Stimulated activated naive CD8-positive, alpha-beta T cell treated with anti-CD3 and anti-CD28 coated beads, Interleukin-15, Interleukin-2, amounts not matched to agents 100 ng/mL and 50 ng/mL, for 24 hours (primary cell): ENCODE measurements around the gene ZNF586.
"Not testable (repeated sequence)": the region's sequence is repeated elsewhere in the genome, so short reads cannot be mapped to it uniquely, and the experiment has no call there.

Source experiments
- H3K27ac Mint-ChIP-seq: one replicate; pipeline ENCODE4 v1.8.0; 2021; ENCODE audit warnings: mild to moderate bottlenecking, mixed read lengths
- H3K27me3 Mint-ChIP-seq: one replicate; pipeline ENCODE4 v1.8.0; 2021; ENCODE audit warnings: mixed read lengths
- H3K36me3 Mint-ChIP-seq: one replicate; pipeline ENCODE4 v1.8.0; 2021; ENCODE audit warnings: low read depth, mixed read lengths
- H3K4me1 Mint-ChIP-seq: one replicate; pipeline ENCODE4 v1.8.0; 2021; ENCODE audit warnings: low read depth, mixed read lengths
- H3K4me3 Mint-ChIP-seq: one replicate; pipeline ENCODE4 v1.8.0; 2021; ENCODE audit warnings: mild to moderate bottlenecking, mixed read lengths
- H3K9me3 Mint-ChIP-seq: one replicate; pipeline ENCODE4 v1.8.0; 2021; ENCODE audit warnings: mixed read lengths

Gene ZNF586

GRCh38 chr19:57776764-57777296 is 7.4 kb downstream of the ZNF586 start:
- H3K4me3 Mint-ChIP-seq, result no peak overlapping the region

GRCh38 chr19:57778336-57778735 is 8.9 kb downstream of the ZNF586 start:
- Mint-ChIP-seq H3K9me3 (peaks cover 51% of the 10 kb centered on the region), H3K36me3 (peaks cover 84% of the 10 kb centered on the region), H3K4me3 (no peak overlapping the region), H3K27ac (no peak overlapping the region), H3K27me3 (no peaks in the 10 kb centered on the region), H3K4me1 (peaks cover 19% of the 10 kb centered on the region)

More at GRCh38 chr19:57776764-57777296, 7.4 kb downstream of the ZNF586 start:
- Mint-ChIP-seq H3K36me3 (peaks cover 93% of the 10 kb centered on the region), H3K27me3 (no peaks in the 10 kb centered on the region), H3K9me3 (peaks cover 60% of the 10 kb centered on the region), H3K4me1 (peaks cover 33% of the 10 kb centered on the region), H3K27ac (no peak overlapping the region)

- peaks cover 13% of the 10 kb centered on the region for H3K4me1 Mint-ChIP-seq
- H3K36me3 Mint-ChIP-seq, result peaks cover 82% of the 10 kb centered on the region
- no peaks in the 10 kb centered on the region for H3K27me3 Mint-ChIP-seq
- H3K9me3 Mint-ChIP-seq, result peaks cover 46% of the 10 kb centered on the region
- no peak overlapping the region for H3K4me3 Mint-ChIP-seq
- H3K27ac Mint-ChIP-seq, result no peak overlapping the region
Measured at GRCh38 chr19:57779220-57779845, 9.9 kb downstream of the ZNF586 start.

- H3K27me3 Mint-ChIP-seq, result no peaks in the 10 kb centered on the region
- peaks cover 73% of the 10 kb centered on the region for H3K36me3 Mint-ChIP-seq
- no peaks in the 10 kb centered on the region for H3K4me1 Mint-ChIP-seq
- H3K4me3 Mint-ChIP-seq, result no peak overlapping the region
- H3K9me3 Mint-ChIP-seq, result peaks cover 28% of the 10 kb centered on the region
- no peak overlapping the region for H3K27ac Mint-ChIP-seq
Measured at GRCh38 chr19:57786286-57786685, 16.8 kb downstream of the ZNF586 start.

- Mint-ChIP-seq H3K27me3 (no peaks in the 10 kb centered on the region), H3K36me3 (peaks cover 72% of the 10 kb centered on the region), H3K9me3 (peaks cover 28% of the 10 kb centered on the region), H3K4me3 (no peak overlapping the region), H3K27ac (no peak overlapping the region), H3K4me1 (no peaks in the 10 kb centered on the region)
Measured at GRCh38 chr19:57786906-57787305, 17.4 kb downstream of the ZNF586 start.

- peaks cover 28% of the 10 kb centered on the region for H3K9me3 Mint-ChIP-seq
- H3K4me1 Mint-ChIP-seq, result no peaks in the 10 kb centered on the region
- H3K27ac Mint-ChIP-seq, result no peak overlapping the region
- H3K4me3 Mint-ChIP-seq, result no peak overlapping the region
- no peaks in the 10 kb centered on the region for H3K27me3 Mint-ChIP-seq
- peaks cover 76% of the 10 kb centered on the region for H3K36me3 Mint-ChIP-seq
Measured at GRCh38 chr19:57788114-57788692, 18.7 kb downstream of the ZNF586 start.

- Mint-ChIP-seq H3K4me1 (no peaks in the 10 kb centered on the region), H3K27me3 (no peaks in the 10 kb centered on the region), H3K9me3 (peaks cover 28% of the 10 kb centered on the region), H3K36me3 (peaks cover 79% of the 10 kb centered on the region), H3K27ac (no peak overlapping the region), H3K4me3 (no peak overlapping the region)
Measured at GRCh38 chr19:57789288-57789687, 19.8 kb downstream of the ZNF586 start.

- H3K4me1 Mint-ChIP-seq, H3K27me3 Mint-ChIP-seq, H3K4me3 Mint-ChIP-seq, H3K9me3 Mint-ChIP-seq, H3K27ac Mint-ChIP-seq: not testable (repeated sequence)
- H3K36me3 Mint-ChIP-seq, result peaks cover 56% of the 10 kb centered on the region
Measured at GRCh38 chr19:57796580-57796979, 27.1 kb downstream of the ZNF586 start.

- no peaks in the 10 kb centered on the region for H3K27me3 Mint-ChIP-seq
- H3K9me3 Mint-ChIP-seq, result no peaks in the 10 kb centered on the region
- H3K27ac Mint-ChIP-seq, result no peak overlapping the region
- peaks cover 44% of the 10 kb centered on the region for H3K36me3 Mint-ChIP-seq
- peaks cover 30% of the 10 kb centered on the region for H3K4me1 Mint-ChIP-seq
- H3K4me3 Mint-ChIP-seq, result no peak overlapping the region
Measured at GRCh38 chr19:57800696-57801095, 31.2 kb downstream of the ZNF586 start.

GRCh38 chr19:57802269-57802668 is 32.8 kb downstream of the ZNF586 start:
- Mint-ChIP-seq H3K4me3 (no peak overlapping the region), H3K27me3 (no peaks in the 10 kb centered on the region), H3K27ac (no peak overlapping the region), H3K4me1 (peaks cover 30% of the 10 kb centered on the region), H3K36me3 (peaks cover 37% of the 10 kb centered on the region), H3K9me3 (no peaks in the 10 kb centered on the region)

- Mint-ChIP-seq H3K27ac (peak overlapping the region; percentile 73), H3K4me1 (peaks cover 30% of the 10 kb centered on the region), H3K4me3 (peak overlapping the region; percentile 66), H3K27me3 (no peaks in the 10 kb centered on the region), H3K9me3 (no peaks in the 10 kb centered on the region), H3K36me3 (peaks cover 44% of the 10 kb centered on the region)
Measured at GRCh38 chr19:57803265-57803593, 33.8 kb downstream of the ZNF586 start.

GRCh38 chr19:57803594-57804325 is 34.3 kb downstream of the ZNF586 start:
- peaks cover 30% of the 10 kb centered on the region for H3K4me1 Mint-ChIP-seq
- peak overlapping the region; percentile 66 for H3K4me3 Mint-ChIP-seq
- peaks cover 48% of the 10 kb centered on the region for H3K36me3 Mint-ChIP-seq
- H3K9me3 Mint-ChIP-seq, result no peaks in the 10 kb centered on the region
- peak overlapping the region; percentile 73 for H3K27ac Mint-ChIP-seq
- no peaks in the 10 kb centered on the region for H3K27me3 Mint-ChIP-seq

- peaks cover 63% of the 10 kb centered on the region for H3K36me3 Mint-ChIP-seq
- no peaks in the 10 kb centered on the region for H3K27me3 Mint-ChIP-seq
- H3K27ac Mint-ChIP-seq, result no peak overlapping the region
- H3K4me3 Mint-ChIP-seq, result no peak overlapping the region
- H3K4me1 Mint-ChIP-seq, result peaks cover 37% of the 10 kb centered on the region
- H3K9me3 Mint-ChIP-seq, result no peaks in the 10 kb centered on the region
Measured at GRCh38 chr19:57807541-57807940, 38.1 kb downstream of the ZNF586 start.

GRCh38 chr19:57810410-57811295 is 41.2 kb downstream of the ZNF586 start:
- H3K4me3 Mint-ChIP-seq, H3K27me3 Mint-ChIP-seq, H3K27ac Mint-ChIP-seq, H3K9me3 Mint-ChIP-seq: not testable (repeated sequence)
- Mint-ChIP-seq H3K36me3 (peaks cover 53% of the 10 kb centered on the region), H3K4me1 (peaks cover 41% of the 10 kb centered on the region)
